RWPE1 (cell line): ENCODE data around the gene KCND2.

Experiments
- CTCF ChIA-PET: fragments of 350-600 bp; sonication (Branson Sonifier 250); formaldehyde crosslinking; extraction: SDS; loops from one replicate; lab custom pipeline; 2021; lab: Yijun Ruan, JAX
- POLR2A ChIA-PET: fragments of 400-600 bp; formaldehyde crosslinking; extraction: SDS; loops from one replicate; lab custom pipeline; 2020; ENCODE audit warnings: antibody characterized with exemption; ENCODE audit not compliant: low non-redundant PET; lab: Yijun Ruan, JAX
- DNase-seq: peaks from one replicate; pipeline ENCODE4 v3.0.0; 2012; ENCODE audit warnings: low spot score
- H3K27ac ChIP-seq: fragments of 450-650 bp; 2 replicates; pipeline ENCODE4 v1.5.1; 2017
- TF ChIP-seq, protein P1 (sequence below): fragments of 450-650 bp; conservative IDR thresholded peaks from 2 replicates; pipeline ENCODE4 v1.5.1; 2017; ENCODE audit warnings: low read depth, mild to moderate bottlenecking

The KCND2 gene

DNA sequence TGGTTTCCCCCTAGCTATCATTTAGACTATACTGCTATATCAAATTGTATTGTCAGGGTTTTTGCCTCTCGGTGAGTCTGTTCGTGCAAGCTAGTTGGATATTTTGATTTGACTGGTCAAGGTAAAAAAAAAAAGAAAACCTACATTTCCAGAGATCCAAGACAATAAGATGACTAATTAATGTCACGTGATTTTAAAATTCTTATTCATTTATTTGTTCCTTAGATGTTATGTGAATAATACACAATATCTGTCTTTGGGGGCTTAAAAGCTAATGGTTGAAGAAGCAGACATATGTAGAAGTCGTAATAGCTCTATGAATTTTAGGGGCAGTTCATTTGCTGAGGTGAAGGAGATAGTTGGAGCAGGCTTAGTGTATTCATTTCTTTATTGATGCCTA lies 191.1 kb downstream of the KCND2 start:
- ChIA-PET POLR2A (no interaction called here), CTCF (no interaction called here)
- DNase-seq = no peak
- TF ChIP-seq, protein P1, sequence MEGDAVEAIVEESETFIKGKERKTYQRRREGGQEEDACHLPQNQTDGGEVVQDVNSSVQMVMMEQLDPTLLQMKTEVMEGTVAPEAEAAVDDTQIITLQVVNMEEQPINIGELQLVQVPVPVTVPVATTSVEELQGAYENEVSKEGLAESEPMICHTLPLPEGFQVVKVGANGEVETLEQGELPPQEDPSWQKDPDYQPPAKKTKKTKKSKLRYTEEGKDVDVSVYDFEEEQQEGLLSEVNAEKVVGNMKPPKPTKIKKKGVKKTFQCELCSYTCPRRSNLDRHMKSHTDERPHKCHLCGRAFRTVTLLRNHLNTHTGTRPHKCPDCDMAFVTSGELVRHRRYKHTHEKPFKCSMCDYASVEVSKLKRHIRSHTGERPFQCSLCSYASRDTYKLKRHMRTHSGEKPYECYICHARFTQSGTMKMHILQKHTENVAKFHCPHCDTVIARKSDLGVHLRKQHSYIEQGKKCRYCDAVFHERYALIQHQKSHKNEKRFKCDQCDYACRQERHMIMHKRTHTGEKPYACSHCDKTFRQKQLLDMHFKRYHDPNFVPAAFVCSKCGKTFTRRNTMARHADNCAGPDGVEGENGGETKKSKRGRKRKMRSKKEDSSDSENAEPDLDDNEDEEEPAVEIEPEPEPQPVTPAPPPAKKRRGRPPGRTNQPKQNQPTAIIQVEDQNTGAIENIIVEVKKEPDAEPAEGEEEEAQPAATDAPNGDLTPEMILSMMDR = no peak
- H3K27ac ChIP-seq = no peak overlapping the region

GRCh38 chr7:120467676-120468075 lies 194.7 kb downstream of the KCND2 start:
- CTCF ChIA-PET = interaction anchor here (0.6 kb wide), 1 partner anchor 43 kb away, joined by 3 read pairs; no protein-coding TSS in a partner anchor
- DNase-seq = no peak

DNA sequence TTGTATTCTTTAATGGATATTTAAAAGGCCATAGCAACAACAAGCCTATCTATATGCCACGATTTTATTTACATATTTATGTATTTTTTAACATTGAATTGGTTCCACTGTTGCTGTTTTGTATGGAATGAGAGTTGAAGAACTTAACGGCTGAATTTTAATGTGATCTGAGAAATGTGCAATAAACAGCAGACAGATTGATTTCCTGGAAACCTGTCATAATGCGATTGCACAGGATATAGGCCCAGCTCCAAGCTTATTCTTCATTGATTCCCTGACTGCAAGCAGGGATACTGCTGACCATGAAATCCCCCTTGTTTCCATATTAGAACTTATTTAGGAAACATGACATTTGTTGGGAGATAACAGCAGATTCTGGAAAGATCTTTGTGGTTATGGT lies 195.6 kb downstream of the KCND2 start:
- TF ChIP-seq, protein P1 = no peak
- POLR2A ChIA-PET = no interaction called here
- CTCF ChIA-PET = no interaction called here
- H3K27ac ChIP-seq = no peak overlapping the region
- no peak for DNase-seq

More at GRCh38 chr7:120467676-120468075, 194.7 kb downstream of the KCND2 start:
- POLR2A ChIA-PET = no interaction called here
- TF ChIP-seq, protein P1 = no peak
- H3K27ac ChIP-seq = no peak overlapping the region

DNA sequence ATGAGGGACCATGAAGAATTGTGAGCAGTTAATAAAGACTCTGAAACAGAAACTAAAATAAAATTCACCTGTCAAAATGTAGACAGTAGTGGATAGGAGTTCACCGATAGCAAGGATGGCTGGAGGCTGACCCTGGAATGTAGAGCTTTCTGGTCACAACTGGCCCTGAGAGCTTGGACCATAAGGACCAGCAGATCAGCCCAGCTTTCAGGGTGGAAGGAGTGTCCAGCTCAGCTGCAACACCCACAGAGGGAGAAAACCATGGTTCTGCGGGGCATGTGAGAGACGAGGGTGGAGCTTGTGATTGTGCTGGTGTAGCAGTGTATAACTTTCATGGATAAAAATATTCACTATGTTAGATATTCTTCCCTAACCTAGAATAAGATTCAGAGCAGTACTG lies 199.9 kb downstream of the KCND2 start:
- ChIA-PET CTCF (no interaction called here), POLR2A (no interaction called here)
- TF ChIP-seq, protein P1 = no peak
- no peak overlapping the region for H3K27ac ChIP-seq
- DNase-seq = no peak

- DNase-seq = no peak
- POLR2A ChIA-PET = no interaction called here
- H3K27ac ChIP-seq = no peak overlapping the region
- TF ChIP-seq, protein P1 = no peak
- CTCF ChIA-PET = no interaction called here
These were observed 200.4 kb downstream of the KCND2 start for GRCh38 chr7:120473352-120473751.

GRCh38 chr7:120475994-120476393 lies 203.0 kb downstream of the KCND2 start:
- ChIA-PET POLR2A (no interaction called here), CTCF (no interaction called here)
- DNase-seq = no peak
- TF ChIP-seq, protein P1 = no peak
- H3K27ac ChIP-seq = no peak overlapping the region

- ChIA-PET CTCF (no interaction called here), POLR2A (no interaction called here)
- DNase-seq = no peak
- TF ChIP-seq, protein P1 = no peak
- no peak overlapping the region for H3K27ac ChIP-seq
These were observed 207.5 kb downstream of the KCND2 start for GRCh38 chr7:120480472-120480871.
